Osteocyte (in vitro differentiated cells): ENCODE results near the gene PCSK6. TPM values are rescaled to one million over a fixed set of nuclear protein-coding genes. Genes with fewer than 3 reads are reported as not detected.

Experiments used
- DNase-seq: peaks from one replicate; pipeline ENCODE4 v3.0.0; 2021; ENCODE audit warnings: mixed read lengths; ENCODE audit not compliant: unreplicated experiment; ENCODE audit errors: extremely low spot score
- H3K27ac Mint-ChIP-seq: one replicate; pipeline ENCODE4 v1.8.0; 2021; ENCODE audit warnings: mild to moderate bottlenecking, mixed read lengths; ENCODE audit not compliant: unreplicated experiment
- H3K27me3 Mint-ChIP-seq: one replicate; pipeline ENCODE4 v1.8.0; 2021; ENCODE audit warnings: mixed read lengths; ENCODE audit not compliant: unreplicated experiment
- H3K36me3 Mint-ChIP-seq: one replicate; pipeline ENCODE4 v1.8.0; 2021; ENCODE audit warnings: mixed read lengths; ENCODE audit not compliant: unreplicated experiment
- H3K4me1 Mint-ChIP-seq: one replicate; pipeline ENCODE4 v1.8.0; 2021; ENCODE audit warnings: mixed read lengths; ENCODE audit not compliant: unreplicated experiment
- H3K4me3 Mint-ChIP-seq: one replicate; pipeline ENCODE4 v1.8.0; 2021; ENCODE audit warnings: mild to moderate bottlenecking, moderate library complexity, mixed read lengths; ENCODE audit not compliant: unreplicated experiment
- H3K9me3 Mint-ChIP-seq: one replicate; pipeline ENCODE4 v1.8.0; 2021; ENCODE audit warnings: mixed read lengths; ENCODE audit not compliant: unreplicated experiment
- CTCF ChIP-seq: fragments of 200-600 bp; sonication (generic); IDR thresholded peaks from 2 replicates; pipeline ENCODE4 v1.5.0; 2021; ENCODE audit warnings: antibody characterized with exemption, mild to moderate bottlenecking, moderate library complexity
- total RNA-seq: library from RNA; stranded (reverse); gene quantifications from 2 replicates; pipeline ENCODE4 v1.2.1, GENCODE V29; 2021

The PCSK6 gene
- total RNA-seq, 1 donor from 2014 or later = 0.43 TPM

DNA sequence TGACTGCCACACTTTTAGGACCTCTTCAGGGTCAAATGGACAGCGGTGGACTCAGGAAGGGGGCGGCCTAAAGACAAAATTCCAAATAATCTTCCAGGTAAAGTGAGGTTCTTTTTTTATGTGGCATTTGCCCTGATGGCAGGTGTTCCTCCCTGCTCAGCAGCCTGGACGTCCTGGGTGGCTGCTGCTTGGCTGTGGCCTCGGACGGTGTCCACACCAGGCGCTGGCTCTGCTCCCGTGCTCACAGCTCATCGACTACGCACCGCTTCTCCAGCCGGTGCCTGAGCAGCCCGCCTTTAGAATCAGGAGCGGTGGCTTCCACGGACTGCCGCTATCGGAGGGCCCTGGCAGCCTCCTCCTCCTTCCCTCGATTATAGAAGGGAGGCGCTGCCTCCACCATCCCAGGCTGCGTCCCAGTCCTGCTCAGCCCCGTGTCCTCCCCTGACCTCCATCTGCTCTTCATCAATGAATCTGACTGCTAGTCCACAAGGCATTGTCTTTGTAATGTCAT is 41.9 kb downstream of the PCSK6 start:
- Mint-ChIP-seq H3K4me3 (no peak overlapping the region), H3K9me3 (no peaks in the 10 kb centered on the region), H3K4me1 (no peaks in the 10 kb centered on the region), H3K27ac (no peak overlapping the region), H3K27me3 (peaks cover 6% of the 10 kb centered on the region), H3K36me3 (no peaks in the 10 kb centered on the region)
- TF ChIP-seq CTCF = no peak
- peak; percentile 77 for DNase-seq

DNA sequence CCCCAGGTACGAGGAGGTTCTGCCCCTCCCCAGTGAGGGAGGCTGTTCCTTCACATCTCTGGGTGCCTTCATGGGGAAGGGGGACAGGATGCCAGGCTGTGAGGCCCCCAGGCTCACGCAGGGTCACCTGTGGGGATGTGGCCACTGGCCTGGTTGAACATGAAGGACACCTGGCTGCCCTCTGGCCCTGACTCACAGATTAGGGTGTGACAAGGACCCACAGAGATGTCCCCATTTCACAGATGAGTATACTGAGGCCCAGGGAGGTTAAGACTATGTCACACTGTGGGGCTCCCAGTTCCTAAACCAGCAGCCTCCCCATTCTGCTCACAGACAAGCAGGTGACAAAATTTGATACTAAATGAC is 42.4 kb downstream of the PCSK6 start:
- Mint-ChIP-seq H3K27ac (no peak overlapping the region), H3K4me3 (no peak overlapping the region), H3K4me1 (no peaks in the 10 kb centered on the region), H3K36me3 (no peaks in the 10 kb centered on the region), H3K9me3 (no peaks in the 10 kb centered on the region), H3K27me3 (peaks cover 4% of the 10 kb centered on the region)
- no peak for DNase-seq
- TF ChIP-seq CTCF = no peak

DNA sequence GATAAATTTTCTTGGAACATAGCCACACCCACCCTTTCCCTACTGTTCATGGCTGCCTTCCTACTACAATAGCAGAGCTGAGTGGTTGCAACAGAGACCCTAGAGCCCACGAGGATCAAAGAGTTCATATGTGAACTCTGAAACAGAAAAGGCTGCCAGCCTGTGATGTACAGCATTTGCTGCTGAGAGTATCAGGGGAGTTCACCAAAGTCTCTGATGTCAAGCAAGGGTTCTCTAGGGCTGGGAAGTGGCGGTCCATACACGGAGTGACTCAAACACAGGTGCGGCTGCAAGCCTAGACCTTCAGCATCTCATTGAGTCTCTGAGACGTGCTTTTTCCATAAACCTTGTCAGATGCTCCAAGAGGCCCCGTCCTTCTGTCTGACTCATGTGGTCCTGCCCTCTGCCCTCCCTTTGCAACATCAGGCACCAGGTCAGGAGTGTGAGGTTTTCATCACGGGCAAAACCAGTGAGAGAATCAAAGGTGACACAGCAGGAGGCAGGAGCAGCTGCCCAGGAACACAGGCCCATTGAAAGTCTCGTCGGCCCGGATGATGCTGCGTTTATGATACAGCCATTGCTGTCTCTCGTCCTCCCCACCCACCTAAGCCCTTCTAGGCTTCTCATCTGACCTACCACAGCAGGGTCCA is 42.9 kb downstream of the PCSK6 start:
- TF ChIP-seq CTCF = no peak
- no peaks in the 10 kb centered on the region for H3K9me3 Mint-ChIP-seq
- H3K4me1 Mint-ChIP-seq = no peaks in the 10 kb centered on the region
- peaks cover 3% of the 10 kb centered on the region for H3K27me3 Mint-ChIP-seq
- DNase-seq = no peak
- no peak overlapping the region for H3K4me3 Mint-ChIP-seq
- no peaks in the 10 kb centered on the region for H3K36me3 Mint-ChIP-seq
- no peak overlapping the region for H3K27ac Mint-ChIP-seq

- Mint-ChIP-seq H3K4me1 (no peaks in the 10 kb centered on the region), H3K27me3 (peaks cover 3% of the 10 kb centered on the region), H3K9me3 (no peaks in the 10 kb centered on the region), H3K27ac (no peak overlapping the region), H3K36me3 (no peaks in the 10 kb centered on the region), H3K4me3 (no peak overlapping the region)
- no peak for DNase-seq
- TF ChIP-seq CTCF = no peak
Observed at GRCh38 chr15:101445562-101446517, 43.7 kb downstream of the PCSK6 start.
